Neural progenitor cell (in vitro differentiated cells): ENCODE measurements around the gene HLF. TPM values are rescaled to one million over a fixed set of nuclear protein-coding genes. Genes with fewer than 3 reads are reported as not detected.

Experiments
- DNase-seq: peaks from one replicate; pipeline ENCODE4 v3.0.0-alpha.2; 2016; ENCODE audit warnings: low spot score
- H2AFZ ChIP-seq: fragments of 200-600 bp; sonication (generic); replicated peaks from 2 replicates; pipeline ENCODE4 v1.6.1; 2016; ENCODE audit warnings: antibody characterized with exemption
- H3F3A ChIP-seq: fragments of 200-600 bp; sonication (generic); 2 replicates; pipeline ENCODE4 v1.6.1; 2016; ENCODE audit warnings: antibody characterized with exemption, low read depth
- H3K27ac ChIP-seq: fragments of 200-600 bp; sonication (generic); 2 replicates; pipeline ENCODE4 v1.5.1; 2016; ENCODE audit warnings: mild to moderate bottlenecking
- H3K27me3 ChIP-seq: fragments of 200-600 bp; sonication (generic); 2 replicates; pipeline ENCODE4 v1.6.1; 2016; ENCODE audit warnings: mild to moderate bottlenecking, moderate library complexity
- H3K36me3 ChIP-seq: fragments of 200-600 bp; sonication (generic); 2 replicates; pipeline ENCODE4 v1.5.1; 2016
- H3K4me1 ChIP-seq: fragments of 200-600 bp; sonication (generic); 2 replicates; pipeline ENCODE4 v1.6.1; 2016; ENCODE audit warnings: mixed run types
- H3K4me2 ChIP-seq: fragments of 200-600 bp; sonication (generic); 2 replicates; pipeline ENCODE4 v1.6.1; 2016
- H3K4me3 ChIP-seq: fragments of 200-600 bp; sonication (generic); 2 replicates; pipeline ENCODE4 v1.5.1; 2016
- H3K79me2 ChIP-seq: fragments of 200-600 bp; sonication (generic); 2 replicates; pipeline ENCODE4 v1.6.1; 2016; ENCODE audit warnings: low read depth
- H3K9ac ChIP-seq: fragments of 200-600 bp; sonication (generic); 2 replicates; pipeline ENCODE4 v1.6.1; 2016
- H3K9me3 ChIP-seq: fragments of 200-600 bp; sonication (generic); 2 replicates; pipeline ENCODE4 v1.5.1; 2016; ENCODE audit warnings: low read depth
- H4K20me1 ChIP-seq: fragments of 200-600 bp; sonication (generic); 2 replicates; pipeline ENCODE4 v1.6.1; 2016; ENCODE audit warnings: low read depth
- H3K27ac Mint-ChIP-seq: 3 replicates; pipeline ENCODE4 v1.8.0; 2021; ENCODE audit warnings: mixed read lengths
- H3K27me3 Mint-ChIP-seq: 2 replicates; pipeline ENCODE4 v1.8.0; 2022; ENCODE audit warnings: low read depth, mild to moderate bottlenecking, inconsistent platforms, moderate library complexity, mixed read lengths; ENCODE audit not compliant: insufficient read depth
- H3K36me3 Mint-ChIP-seq: 3 replicates; pipeline ENCODE4 v1.8.0; 2021; ENCODE audit warnings: mixed read lengths
- H3K4me1 Mint-ChIP-seq: 3 replicates; pipeline ENCODE4 v1.8.0; 2021; ENCODE audit warnings: mixed read lengths
- H3K4me3 Mint-ChIP-seq: 3 replicates; pipeline ENCODE4 v1.8.0; 2021; ENCODE audit warnings: mild to moderate bottlenecking, moderate library complexity, mixed read lengths
- H3K9me3 Mint-ChIP-seq: 3 replicates; pipeline ENCODE4 v1.8.0; 2020; ENCODE audit warnings: mixed read lengths
- CTCF ChIP-seq: fragments of 200-600 bp; sonication (generic); IDR thresholded peaks from 2 replicates; pipeline ENCODE4 v1.5.1; 2017; ENCODE audit warnings: antibody characterized with exemption, mild to moderate bottlenecking
- EZH2 ChIP-seq: fragments of 200-600 bp; sonication (generic); IDR thresholded peaks from 2 replicates; pipeline ENCODE4 v1.6.1; 2017; ENCODE audit warnings: antibody characterized with exemption, mild to moderate bottlenecking, moderate library complexity
- EZH2phosphoT487 ChIP-seq: fragments of 200-600 bp; sonication (generic); IDR thresholded peaks from 2 replicates; pipeline ENCODE4 v1.6.1; 2017; ENCODE audit warnings: antibody characterized with exemption
- total RNA-seq: library from RNA; depleted of rRNA; stranded (reverse); fragments of >200 nt; gene quantifications from 2 replicates; pipeline ENCODE4 v1.2.3, GENCODE V29; 2015; ENCODE audit warnings: low replicate concordance

HLF gene
- total RNA-seq, 1 donor from 2014 or later, result 0.11 TPM

- TF ChIP-seq CTCF, result peak; percentile 89
- TF ChIP-seq EZH2phosphoT487, result no peak
- Mint-ChIP-seq H3K27ac (no peak overlapping the region), H3K4me1 (no peaks in the 10 kb centered on the region), H3K9me3 (peaks cover 6% of the 10 kb centered on the region), H3K4me3 (no peak overlapping the region), H3K36me3 (peaks cover 1% of the 10 kb centered on the region), H3K27me3 (no peaks in the 10 kb centered on the region)
- H3K27ac ChIP-seq, result no peak overlapping the region
- no peak overlapping the region for H3K4me3 ChIP-seq
- H3K4me2 ChIP-seq, result no peak overlapping the region
- H3K9me3 ChIP-seq, result peaks cover 4% of the 10 kb centered on the region
- H3K36me3 ChIP-seq, result no peaks in the 10 kb centered on the region
- H3K9ac ChIP-seq, result no peak overlapping the region
- no peaks in the 10 kb centered on the region for H3F3A ChIP-seq
- no peaks in the 10 kb centered on the region for H3K27me3 ChIP-seq
- DNase-seq, result peak; percentile 83
- H4K20me1 ChIP-seq, result no peaks in the 10 kb centered on the region
- H3K79me2 ChIP-seq, result no peaks in the 10 kb centered on the region
- peak overlapping the region; percentile 80 for H2AFZ ChIP-seq
- H3K4me1 ChIP-seq, result peaks cover 5% of the 10 kb centered on the region
These were observed 91.9 kb downstream of the HLF start for GRCh38 chr17:55356434-55357328.

GRCh38 chr17:55360971-55361370 lies 96.2 kb downstream of the HLF start:
- Histone ChIP-seq H3K9ac (no peak overlapping the region), H3K4me2 (no peak overlapping the region), H3F3A (peaks cover 2% of the 10 kb centered on the region), H3K79me2 (no peaks in the 10 kb centered on the region), H3K36me3 (no peaks in the 10 kb centered on the region), H4K20me1 (no peaks in the 10 kb centered on the region), H3K4me1 (peaks cover 10% of the 10 kb centered on the region), H3K27ac (no peak overlapping the region), H3K4me3 (no peak overlapping the region), H3K9me3 (peaks cover 4% of the 10 kb centered on the region), H2AFZ (no peak overlapping the region), H3K27me3 (no peaks in the 10 kb centered on the region)
- Mint-ChIP-seq H3K36me3 (peaks cover 1% of the 10 kb centered on the region), H3K4me1 (peaks cover 5% of the 10 kb centered on the region), H3K27me3 (no peaks in the 10 kb centered on the region), H3K4me3 (no peak overlapping the region), H3K27ac (no peak overlapping the region), H3K9me3 (peaks cover 6% of the 10 kb centered on the region)
- no peak for DNase-seq
- TF ChIP-seq CTCF (no peak), EZH2phosphoT487 (no peak)

GRCh38 chr17:55363033-55363432 lies 98.3 kb downstream of the HLF start:
- Mint-ChIP-seq H3K4me3 (no peak overlapping the region), H3K27me3 (no peaks in the 10 kb centered on the region), H3K9me3 (peaks cover 6% of the 10 kb centered on the region), H3K4me1 (peaks cover 7% of the 10 kb centered on the region), H3K27ac (no peak overlapping the region), H3K36me3 (peaks cover 1% of the 10 kb centered on the region)
- TF ChIP-seq CTCF (no peak), EZH2 (no peak), EZH2phosphoT487 (no peak)
- no peaks in the 10 kb centered on the region for H3K27me3 ChIP-seq
- H3K27ac ChIP-seq, result no peak overlapping the region
- H3K4me1 ChIP-seq, result peaks cover 13% of the 10 kb centered on the region
- no peak overlapping the region for H2AFZ ChIP-seq
- no peak overlapping the region for H3K4me2 ChIP-seq
- H3K9me3 ChIP-seq, result peaks cover 4% of the 10 kb centered on the region
- no peaks in the 10 kb centered on the region for H3K79me2 ChIP-seq
- H3K9ac ChIP-seq, result no peak overlapping the region
- no peak for DNase-seq
- peaks cover 6% of the 10 kb centered on the region for H3F3A ChIP-seq
- H3K4me3 ChIP-seq, result no peak overlapping the region
- H4K20me1 ChIP-seq, result no peaks in the 10 kb centered on the region
- H3K36me3 ChIP-seq, result no peaks in the 10 kb centered on the region
